Gastrocnemius medialis (tissue), 4 donors: ENCODE results near the gene NTRK1. TPM values are rescaled to one million over a fixed set of nuclear protein-coding genes. Genes with fewer than 3 reads are reported as not detected.

Experiments used
- ATAC-seq, 2 donors: fragments of 150-250 bp; one replicate each; pipeline ENCODE4 v1.9.1; 2016
- DNase-seq, 2 donors: peaks; one replicate each; pipeline ENCODE4 v3.0.0-alpha.2; 2019
- H3K27ac ChIP-seq, 4 donors: fragments of 200-600 bp; sonication (generic); 1 replicate in 1 of 4; 2 replicates in 3 of 4; pipeline ENCODE4 v1.5.1; 2016 to 2018; ENCODE audit warnings: mild to moderate bottlenecking in 2 of 4, moderate library complexity in 1 of 4
- H3K27me3 ChIP-seq, 3 donors: fragments of 200-600 bp; sonication (generic) in 2 of 3; 1 replicate in 1 of 3; 2 replicates in 2 of 3; pipeline versions ENCODE4 v1.5.1 to v1.6.0; 2016 to 2019; ENCODE audit warnings: mild to moderate bottlenecking in 1 of 3, moderate library complexity in 1 of 3
- H3K36me3 ChIP-seq, 2 donors: fragments of 200-600 bp; sonication (generic) in 1 of 2; one replicate each; pipeline ENCODE4 v1.5.1; 2017 to 2018
- H3K4me1 ChIP-seq, 2 donors: fragments of 200-600 bp; sonication (generic) in 1 of 2; one replicate each; pipeline ENCODE4 v1.5.1; 2016 to 2017; ENCODE audit warnings: mild to moderate bottlenecking in 2 of 2
- H3K4me3 ChIP-seq, 4 donors: fragments of 200-600 bp; sonication (generic) in 3 of 4; 1 replicate in 1 of 4; 2 replicates in 3 of 4; pipeline ENCODE4 v1.5.1; 2016 to 2019; ENCODE audit warnings: mild to moderate bottlenecking in 2 of 4
- H3K9me3 ChIP-seq, 3 donors: fragments of 200-600 bp; sonication (generic) in 2 of 3; 1 replicate in 1 of 3; 2 replicates in 2 of 3; pipeline ENCODE4 v1.5.1; 2016 to 2019
- CTCF ChIP-seq, 5 experiments: fragments of 450-650 bp in 3 of 5; fragments of 200-600 bp in 2 of 5; sonication (generic) in 2 of 5; IDR thresholded peaks in 4 of 5; conservative IDR thresholded peaks in 1 of 5; 1 replicate in 4 of 5; 2 replicates in 1 of 5; pipeline ENCODE4 v1.5.1; 2016 to 2019; ENCODE audit warnings: antibody characterized with exemption in 5 of 5, mild to moderate bottlenecking in 3 of 5, moderate library complexity in 3 of 5
- POLR2A ChIP-seq, 2 donors: fragments of 450-650 bp; IDR thresholded peaks; one replicate each; pipeline ENCODE4 v1.6.1; 2017; ENCODE audit warnings: antibody characterized with exemption in 2 of 2, mild to moderate bottlenecking in 2 of 2, moderate library complexity in 2 of 2
- in situ Hi-C, 4 donors: fragments of 200-750 bp; cut with MboI; loops; one replicate each; pipeline versions ENCODE4 v1.15.0 to v1.8.0; 2017; ENCODE audit warnings: low sequenced_read_pairs in 4 of 4
- intact Hi-C: fragments of 100-400 bp; cut with DNase I; formaldehyde crosslinking; loops from one replicate; pipeline ENCODE4 v1.15.1; 2023; ENCODE audit warnings: low total_unique reads
- total RNA-seq, 4 donors: library from RNA; depleted of rRNA; stranded (reverse); fragments of >200 nt; gene quantifications; one replicate each; pipeline versions ENCODE4 v1.1.0 to v1.2.3, GENCODE V29; 2016

The NTRK1 gene
- total RNA-seq, 4 donors from 2014 or later, result 0.13 to 0.22 TPM; not detected in 2

DNA sequence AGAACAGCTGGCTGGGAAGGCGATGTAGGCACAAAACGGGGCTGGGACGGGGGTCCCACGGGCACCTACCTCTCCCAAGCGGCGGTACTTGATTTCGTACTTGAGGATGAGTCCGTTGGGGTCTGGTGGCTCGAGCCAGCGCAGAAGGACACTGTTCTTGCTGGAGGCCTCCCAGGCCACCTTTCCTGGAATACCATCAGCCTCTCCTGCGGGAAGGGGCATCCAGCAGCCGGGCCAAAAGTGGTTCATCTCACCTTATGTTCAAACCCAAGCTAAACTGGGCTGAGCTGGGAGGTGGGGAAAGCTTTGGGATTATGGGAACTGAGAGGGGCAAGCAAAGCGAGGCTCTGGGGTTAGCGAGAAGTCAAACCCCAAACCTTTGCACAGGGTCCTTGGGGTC is 16.0 kb upstream of the NTRK1 start:
- H3K4me3 ChIP-seq, result no peak overlapping the region
- intact Hi-C loops (no loop called here), in situ Hi-C loops (no loop called here)
- DNase-seq, result no peak
- no peaks in the 10 kb centered on the region for H3K36me3 ChIP-seq
- H3K9me3 ChIP-seq, result no peaks in the 10 kb centered on the region
- H3K27me3 ChIP-seq, result peaks cover 17 to 39% (median 29%) of the 10 kb centered on the region in 3 donors
- no peak overlapping the region for H3K27ac ChIP-seq
- TF ChIP-seq CTCF (IDR thresholded peaks at IDR 0.05 in 4 of 5, conservative IDR thresholded peaks at IDR 0.05 in 1 of 5) (no peak), POLR2A (IDR thresholded peaks at IDR 0.05) (no peak)
- H3K4me1 ChIP-seq, result no peaks in the 10 kb centered on the region
- ATAC-seq, result no peak

DNA sequence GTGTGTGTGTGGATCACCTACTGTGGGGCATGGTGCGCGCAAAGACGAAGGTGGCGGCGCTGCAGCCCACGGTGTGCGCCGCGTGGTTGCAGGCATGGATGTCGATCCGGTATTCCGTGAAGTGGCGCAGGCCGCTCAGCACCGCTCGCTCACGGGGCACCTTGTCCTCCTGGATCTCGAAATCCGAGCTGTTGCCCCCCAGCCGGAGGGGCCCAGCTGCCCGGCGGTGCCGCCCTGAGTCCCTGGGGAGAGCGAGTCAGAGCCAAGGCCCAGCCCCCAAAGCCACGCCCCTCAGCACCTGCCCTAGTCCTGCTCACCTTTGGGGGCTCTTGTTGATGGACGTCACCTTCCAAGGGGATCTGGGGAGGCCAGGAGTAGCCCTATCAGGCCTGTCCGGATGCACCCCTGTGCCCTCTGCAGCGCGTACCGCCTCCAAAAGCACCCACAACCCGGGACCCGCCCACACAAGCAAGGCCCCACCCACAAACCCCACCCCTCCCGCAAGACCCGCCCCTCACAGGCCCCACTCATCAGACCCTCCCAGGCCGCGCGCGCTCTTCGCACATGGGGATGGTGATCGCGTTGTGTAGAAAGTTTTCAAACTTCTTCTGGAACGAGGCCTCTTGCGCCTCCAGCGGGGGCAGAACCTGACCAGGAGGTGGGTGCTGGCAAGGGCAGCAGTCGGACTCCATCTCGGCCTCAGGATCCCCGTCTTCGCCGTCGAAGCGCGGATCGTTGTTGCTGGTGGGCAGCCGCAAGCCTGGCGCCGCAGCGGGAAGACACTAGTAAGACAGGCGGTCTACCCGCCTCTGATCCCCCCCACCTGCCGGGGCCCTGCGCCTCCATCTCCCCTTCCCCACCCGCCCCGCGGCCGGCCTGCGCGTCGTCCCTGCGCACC is 15.4 kb upstream of the NTRK1 start:
- intact Hi-C loops (no loop called here), in situ Hi-C loops (no loop called here)
- H3K27ac ChIP-seq, result no peak overlapping the region
- H3K9me3 ChIP-seq, result no peaks in the 10 kb centered on the region
- ATAC-seq, result no peak
- H3K4me3 ChIP-seq, result no peak overlapping the region
- no peaks in the 10 kb centered on the region for H3K4me1 ChIP-seq
- no peak for DNase-seq
- peaks cover 17 to 39% (median 29%) of the 10 kb centered on the region in 3 donors for H3K27me3 ChIP-seq
- H3K36me3 ChIP-seq, result no peaks in the 10 kb centered on the region
- no peak for TF ChIP-seq CTCF (IDR thresholded peaks at IDR 0.05 in 4 of 5, conservative IDR thresholded peaks at IDR 0.05 in 1 of 5)
- no peak for TF ChIP-seq POLR2A (IDR thresholded peaks at IDR 0.05)

- intact Hi-C loops (no loop called here), in situ Hi-C loops (no loop called here)
- Histone ChIP-seq H3K27me3 (peaks cover 17 to 39% (median 29%) of the 10 kb centered on the region in 3 donors), H3K4me3 (no peak overlapping the region), H3K9me3 (no peaks in the 10 kb centered on the region), H3K4me1 (no peaks in the 10 kb centered on the region), H3K36me3 (no peaks in the 10 kb centered on the region), H3K27ac (no peak overlapping the region)
- ATAC-seq, result no peak
- TF ChIP-seq POLR2A (IDR thresholded peaks at IDR 0.05), result no peak
- TF ChIP-seq CTCF (IDR thresholded peaks at IDR 0.05 in 4 of 5, conservative IDR thresholded peaks at IDR 0.05 in 1 of 5), result no peak
- DNase-seq, result no peak
These were observed 14.6 kb upstream of the NTRK1 start for GRCh38 chr1:156845953-156846545.

DNA sequence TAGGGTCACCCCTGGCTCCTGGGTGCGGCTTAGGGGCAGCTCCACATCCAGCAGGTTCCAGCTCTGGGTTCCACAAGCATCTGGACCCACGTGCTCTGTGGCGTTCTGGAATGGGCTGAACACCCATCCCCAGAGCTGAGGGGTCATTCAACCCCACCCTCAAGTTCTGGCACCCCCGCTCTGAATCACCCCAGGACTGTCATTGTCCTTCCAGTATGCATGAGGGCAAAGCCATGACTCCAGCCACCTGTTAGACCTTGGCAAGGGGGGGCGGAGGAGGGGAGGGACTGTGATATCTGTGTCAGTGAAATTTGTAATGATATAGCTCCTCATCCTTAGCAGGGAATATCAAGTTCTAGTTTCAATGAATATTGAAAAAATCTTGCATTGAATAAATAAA is 14.0 kb upstream of the NTRK1 start:
- ATAC-seq (no peak), DNase-seq (no peak)
- intact Hi-C loops, result no loop called here
- H3K27ac ChIP-seq, result no peak overlapping the region
- H3K4me3 ChIP-seq, result no peak overlapping the region
- H3K9me3 ChIP-seq, result no peaks in the 10 kb centered on the region
- no peaks in the 10 kb centered on the region for H3K36me3 ChIP-seq
- peaks cover 0 to 1% of the 10 kb centered on the region in 2 donors for H3K4me1 ChIP-seq
- H3K27me3 ChIP-seq, result peaks cover 17 to 39% (median 29%) of the 10 kb centered on the region in 3 donors
- in situ Hi-C loops, result no loop called here
- TF ChIP-seq POLR2A (IDR thresholded peaks at IDR 0.05) (no peak), CTCF (IDR thresholded peaks at IDR 0.05 in 4 of 5, conservative IDR thresholded peaks at IDR 0.05 in 1 of 5) (no peak)
